Pancreas (tissue), 10 donors: ENCODE measurements around the gene TBCCD1. TPM values are rescaled to one million over a fixed set of nuclear protein-coding genes. Genes with fewer than 3 reads are reported as not detected.
A peak's percentile ranks its signal among the peaks of the same experiment; 100 is the strongest.

Source experiments
- ATAC-seq, 4 donors: fragments of 200-7000 bp; cut with Tn5 transposase; one replicate each; pipeline versions ENCODE4 v1.8.0 to v1.9.1; 2020; ENCODE audit warnings: mild to moderate bottlenecking in 4 of 4, moderate library complexity in 4 of 4
- DNase-seq, 6 donors: peaks; one replicate each; pipeline ENCODE4 v3.0.0-alpha.2; 2020
- FAIRE-seq: peaks from 2 replicates; lab custom pipeline; 2012; peaks lifted over from hg19 to GRCh38; lab: Jason Lieb, UNC
- H3K27ac ChIP-seq, 4 donors: fragments of 200-600 bp; sonication (generic); 1 replicate in 3 of 4; 2 replicates in 1 of 4; pipeline versions ENCODE4 v1.5.0 to v1.8.0; 2020
- H3K27me3 ChIP-seq, 4 donors: fragments of 200-600 bp; one replicate each; pipeline ENCODE4 v1.8.0; 2021
- H3K36me3 ChIP-seq, 3 donors: fragments of 200-600 bp; sonication (generic) in 1 of 3; one replicate each; pipeline versions ENCODE4 v1.5.0 to v1.8.0; 2020 to 2021
- H3K4me1 ChIP-seq, 3 donors: fragments of 200-600 bp; one replicate each; pipeline ENCODE4 v1.8.0; 2021
- H3K4me3 ChIP-seq, 4 donors: fragments of 200-600 bp; sonication (generic) in 2 of 4; one replicate each; pipeline versions ENCODE4 v1.5.0 to v1.8.0; 2020 to 2021
- H3K9me3 ChIP-seq, 4 donors: fragments of 200-600 bp; one replicate each; pipeline ENCODE4 v1.8.0; 2021
- CTCF ChIP-seq, 4 donors: fragments of 200-600 bp; sonication (generic) in 3 of 4; IDR thresholded peaks; one replicate each; pipeline versions ENCODE4 v1.5.0 to v1.8.0; 2021; ENCODE audit warnings: antibody characterized with exemption in 4 of 4
- WGBS, 2 donors: extraction: QIAGEN DNeasy Blood & Tissue Kit; methylation state at CpG; one replicate each; pipeline ENCODE4 v1.1.7; 2013; 5-methylcytosine and 5-hydroxymethylcytosine counted together
- intact Hi-C, 3 donors: fragments of 100-400 bp; cut with DNase I; formaldehyde crosslinking; loops; one replicate each; pipeline versions ENCODE4 v1.11.1 to v1.14.2; 2022
- polyA plus RNA-seq, 2 donors: library from polyadenylated mRNA; stranded (reverse); fragments of 200-250 nt; gene quantifications; one replicate each; pipeline ENCODE4 v1.2.3, GENCODE V29; 2013
- total RNA-seq, 6 donors: library from RNA; stranded (reverse); fragmentation: NEBNext Ultra II Directional in 4 of 6; extraction: Animal tissue kit (Norgen Biotek cat#: 25700) in 4 of 6; gene quantifications; one replicate each; pipeline versions ENCODE4 v1.2.1 to v1.2.4, GENCODE V29; 2021 to 2023
- donor health status: healthy with polysubstance abuse.
- donor health status: DM: no; HTN: no; CAD: no; lungs with moderate emphysema.
- donor health status: DM: no; HTN: no; CAD: no.
- donor health status: control.
- donor health status: control.
- donor health status: Bipolar disorder and iron deficiency.
- donor health status: DM: yes; HTN: yes; CAD: no.
- donor health status: DM: no; HTN: no; CAD: no.
- donor health status: DM: no; HTN: no; CAD: no.
- donor health status: DM: yes; HTN: yes; CAD: no.

Gene TBCCD1
- total and polyA plus RNA-seq, 8 donors: 2.6 to 7.4 (median 5.1) TPM

GRCh38 chr3:186551387-186551786 is 15.8 kb downstream of the TBCCD1 start:
- 89 to 91% methylated on average over 6 of the region's 6 CpGs for WGBS, 2 donors
- FAIRE-seq: no peak

GRCh38 chr3:186549497-186549896 is 17.6 kb downstream of the TBCCD1 start:
- intact Hi-C loops: no loop called here
- H3K4me1 ChIP-seq: no peaks in the 10 kb centered on the region
- H3K9me3 ChIP-seq: no peaks in the 10 kb centered on the region
- peaks cover 0 to 34% (median 6%) of the 10 kb centered on the region in 3 donors for H3K36me3 ChIP-seq
- no peak for ATAC-seq
- no peak for DNase-seq
- H3K27ac ChIP-seq: no peak overlapping the region
- 91% methylated on average over 3 of the region's 3 CpGs for WGBS, 2 donors
- no peak for TF ChIP-seq CTCF (IDR thresholded peaks at IDR 0.05)
- H3K4me3 ChIP-seq: no peak overlapping the region
- H3K27me3 ChIP-seq: no peaks in the 10 kb centered on the region
- FAIRE-seq: no peak

More at GRCh38 chr3:186551387-186551786, 15.8 kb downstream of the TBCCD1 start:
- DNase-seq (no peak), ATAC-seq (no peak)
- no peaks in the 10 kb centered on the region for H3K9me3 ChIP-seq
- intact Hi-C loops: no loop called here
- H3K4me1 ChIP-seq: no peaks in the 10 kb centered on the region
- H3K27ac ChIP-seq: no peak overlapping the region
- no peak overlapping the region for H3K4me3 ChIP-seq
- H3K27me3 ChIP-seq: no peaks in the 10 kb centered on the region
- peaks cover 0 to 37% (median 10%) of the 10 kb centered on the region in 3 donors for H3K36me3 ChIP-seq
- TF ChIP-seq CTCF (IDR thresholded peaks at IDR 0.05): no peak

- Histone ChIP-seq H3K4me3 (no peak within 1 kb of the TSS), H3K4me1 (no peaks in the 10 kb centered on the region), H3K27ac (no peak within 1 kb of the TSS), H3K36me3 (peaks cover 0 to 13% (median 0%) of the 10 kb centered on the region in 3 donors), H3K9me3 (no peaks in the 10 kb centered on the region), H3K27me3 (no peaks in the 10 kb centered on the region)
- TF ChIP-seq CTCF (IDR thresholded peaks at IDR 0.05): no peak
- DNase-seq (no peak), ATAC-seq (no peak), FAIRE-seq (no peak)
- intact Hi-C loops: loop anchor here in 1 of 3 donors (5.0 kb wide), 1 partner anchor 282 kb away; no protein-coding TSS in a partner anchor
- WGBS, 2 donors: 80 to 84% methylated on average over 2 of the region's 2 CpGs
Measured at GRCh38 chr3:186544281-186544680, 22.9 kb downstream of the TBCCD1 start, which contains the start of gene CRYGS. Gene CRYGS (minus strand): TSS chr3:186544380. CDS start chr3:186544326, 54 bp downstream.

GRCh38 chr3:186540835-186541226 is 26.3 kb downstream of the TBCCD1 start:
- ATAC-seq (no peak), FAIRE-seq (no peak), DNase-seq (no peak)
- TF ChIP-seq CTCF (IDR thresholded peaks at IDR 0.05): peak in 1 of 4 donors; percentile 3
- peaks cover 0 to 4% (median 0%) of the 10 kb centered on the region in 3 donors for H3K4me1 ChIP-seq
- no peaks in the 10 kb centered on the region for H3K27me3 ChIP-seq
- 18 to 19% methylated on average over 2 of the region's 2 CpGs for WGBS, 2 donors
- H3K27ac ChIP-seq: no peak overlapping the region
- no peak overlapping the region for H3K4me3 ChIP-seq
- H3K9me3 ChIP-seq: no peaks in the 10 kb centered on the region
- peaks cover 0 to under 1% (median 0%) of the 10 kb centered on the region in 3 donors for H3K36me3 ChIP-seq
- intact Hi-C loops: loop anchor here in 1 of 3 donors (5.0 kb wide), 1 partner anchor 279 kb away; no protein-coding TSS in a partner anchor

- H3K36me3 ChIP-seq: no peaks in the 10 kb centered on the region
- DNase-seq (peak in 5 of 6 donors; percentile 59 to 86 (median 60)), FAIRE-seq (peak; percentile 97), ATAC-seq (peak; percentile 94 to 99 (median 96))
- H3K9me3 ChIP-seq: no peaks in the 10 kb centered on the region
- TF ChIP-seq CTCF (IDR thresholded peaks at IDR 0.05): peak; percentile 34 to 72 (median 55)
- 5% methylated on average over 8 of the region's 8 CpGs for WGBS, 2 donors
- peak overlapping the region in 1 of 4 donors; percentile 30 for H3K27ac ChIP-seq
- H3K4me3 ChIP-seq: no peak overlapping the region
- peaks cover 0 to 4% (median 0%) of the 10 kb centered on the region in 3 donors for H3K4me1 ChIP-seq
- intact Hi-C loops: loop anchor here in 1 of 3 donors (5.0 kb wide), 1 partner anchor 278 kb away; no protein-coding TSS in a partner anchor
- no peaks in the 10 kb centered on the region for H3K27me3 ChIP-seq
Measured at GRCh38 chr3:186540221-186540834, 26.8 kb downstream of the TBCCD1 start.
